A549 (cell line): ENCODE data around the gene MAD1L1. TPM values are rescaled to one million over a fixed set of nuclear protein-coding genes. Genes with fewer than 3 reads are reported as not detected.

ENCODE experiments used
- ATAC-seq, 2 experiments: fragments of 200-7000 bp in 1 of 2; fragments of >200 bp in 1 of 2; cut with Nextera tagmentation in 1 of 2; cut with Tn5 transposase in 1 of 2; 3 replicates each; pipeline versions ENCODE4 v1.8.0 to v1.9.1; 2018 to 2020; ENCODE audit warnings: mild to moderate bottlenecking in 1 of 2, moderate library complexity in 1 of 2
- CTCF ChIA-PET: fragments of 300-600 bp; sonication (Branson Sonifier 250); formaldehyde crosslinking; extraction: SDS; loops from one replicate; lab custom pipeline; 2021; ENCODE audit warnings: antibody characterized with exemption, inconsistent platforms; lab: Yijun Ruan, JAX
- POLR2A ChIA-PET: fragments of 350-600 bp; formaldehyde crosslinking; extraction: SDS; loops from one replicate; lab custom pipeline; 2021; ENCODE audit warnings: antibody characterized with exemption, inconsistent platforms; lab: Yijun Ruan, JAX
- DNase-seq, 2 experiments: peaks; one replicate each; pipeline versions ENCODE4 v3.0.0 to v3.0.0-alpha.2; 2011 to 2016; ENCODE audit warnings: low read depth in 1 of 2, low spot score in 1 of 2
- FAIRE-seq: peaks from 2 replicates; lab custom pipeline; 2011; peaks lifted over from hg19 to GRCh38; lab: Jason Lieb, UNC
- H3K27ac ChIP-seq, 2 experiments: fragments of >200 bp; sonication (Bioruptor Twin); formaldehyde crosslinking; 3 replicates each; pipeline ENCODE4 v1.5.1; 2016 to 2017
- H3K4me1 ChIP-seq: fragments of >200 bp; sonication (Bioruptor Twin); formaldehyde crosslinking; 3 replicates; pipeline ENCODE4 v1.6.1; 2016
- H3K4me2 ChIP-seq: fragments of >200 bp; sonication (Bioruptor Twin); formaldehyde crosslinking; 3 replicates; pipeline ENCODE4 v1.6.1; 2016
- H3K4me3 ChIP-seq: fragments of >200 bp; sonication (Bioruptor Twin); formaldehyde crosslinking; 3 replicates; pipeline ENCODE4 v1.5.1; 2016
- H3K9me3 ChIP-seq: fragments of >200 bp; sonication (Bioruptor Twin); formaldehyde crosslinking; 3 replicates; pipeline ENCODE4 v1.6.1; 2016
- CBX2 ChIP-seq: fragments of 200-600 bp; sonication (generic); IDR thresholded peaks from 2 replicates; pipeline ENCODE4 v1.6.1; 2016; ENCODE audit warnings: low read depth, mild to moderate bottlenecking, borderline replicate concordance
- CEBPB ChIP-seq, 2 experiments: fragments of >200 bp in 1 of 2; sonication (Bioruptor Twin) in 1 of 2; formaldehyde crosslinking in 1 of 2; IDR thresholded peaks; 2 replicates each; pipeline ENCODE4 v1.6.1; 2012 to 2016
- CHD2 ChIP-seq: fragments of 150-350 bp; IDR thresholded peaks from 2 replicates; pipeline ENCODE4 v1.6.1; 2014; ENCODE audit warnings: low read length; ENCODE audit not compliant: partially characterized antibody
- CHD4 ChIP-seq: fragments of 200-600 bp; sonication (generic); IDR thresholded peaks from 2 replicates; pipeline ENCODE4 v1.6.1; 2016; ENCODE audit warnings: antibody characterized with exemption, mild to moderate bottlenecking, borderline replicate concordance
- EHF ChIP-seq: fragments of 250-450 bp; sonication (Bioruptor Pico); IDR thresholded peaks from 2 replicates; pipeline ENCODE4 v1.5.0; 2020; ENCODE audit warnings: mild to moderate bottlenecking
- EHMT2 ChIP-seq: fragments of 200-600 bp; sonication (generic); IDR thresholded peaks from 2 replicates; pipeline ENCODE4 v1.6.1; 2016; ENCODE audit warnings: antibody characterized with exemption, low read depth, mild to moderate bottlenecking, moderate library complexity
- FOXS1 ChIP-seq: fragments of 250-450 bp; sonication (Bioruptor Pico); IDR thresholded peaks from 2 replicates; pipeline ENCODE4 v1.5.0; 2020; ENCODE audit warnings: mild to moderate bottlenecking, moderate library complexity
- GATA3 ChIP-seq: IDR thresholded peaks from 2 replicates; pipeline ENCODE4 v1.6.1; 2012; ENCODE audit warnings: borderline replicate concordance
- HOXB13 ChIP-seq: fragments of 250-450 bp; sonication (Bioruptor Pico); IDR thresholded peaks from 2 replicates; pipeline ENCODE4 v1.5.0; 2020; ENCODE audit warnings: low read depth, mild to moderate bottlenecking, moderate library complexity
- NPAS2 ChIP-seq: fragments of 250-450 bp; sonication (Bioruptor Pico); IDR thresholded peaks from 2 replicates; pipeline ENCODE4 v1.8.0; 2022; ENCODE audit warnings: mild to moderate bottlenecking, moderate library complexity, borderline replicate concordance
- NR3C1 ChIP-seq: fragments of >200 bp; sonication (Bioruptor Twin); formaldehyde crosslinking; IDR thresholded peaks from 3 replicates; pipeline ENCODE4 v1.6.1; 2017
- PHF8 ChIP-seq: fragments of 200-600 bp; sonication (generic); IDR thresholded peaks from 2 replicates; pipeline ENCODE4 v1.6.1; 2016; ENCODE audit warnings: low read depth, mild to moderate bottlenecking, antibody characterized with exemption, moderate library complexity, borderline replicate concordance
- POLR2AphosphoS2 ChIP-seq: conservative IDR thresholded peaks from 2 replicates; pipeline ENCODE4 v1.6.1; 2012; ENCODE audit warnings: low read length, improper control_type of control experiment, inconsistent platforms
- RAD21 ChIP-seq, 2 experiments: fragments of >200 bp in 1 of 2; sonication (Bioruptor Twin) in 1 of 2; formaldehyde crosslinking in 1 of 2; IDR thresholded peaks in 1 of 2; conservative IDR thresholded peaks in 1 of 2; 2 replicates in 1 of 2; 3 replicates in 1 of 2; pipeline ENCODE4 v1.6.1; 2012 to 2018; ENCODE audit warnings: inconsistent platforms in 1 of 2
- RARB ChIP-seq: fragments of 250-450 bp; sonication (Bioruptor Pico); IDR thresholded peaks from 2 replicates; pipeline ENCODE4 v1.8.0; 2021; ENCODE audit warnings: mild to moderate bottlenecking, moderate library complexity
- SREBF2 ChIP-seq: fragments of 450-650 bp; IDR thresholded peaks from 2 replicates; pipeline ENCODE4 v1.6.1; 2014; ENCODE audit warnings: mild to moderate bottlenecking, moderate library complexity
- TFCP2L1 ChIP-seq: fragments of 250-450 bp; sonication (Bioruptor Pico); IDR thresholded peaks from 2 replicates; pipeline ENCODE4 v1.5.0; 2021; ENCODE audit warnings: mild to moderate bottlenecking
- ZFP36 ChIP-seq: fragments of 450-650 bp; IDR thresholded peaks from 2 replicates; pipeline ENCODE4 v1.6.1; 2014; ENCODE audit warnings: borderline replicate concordance; ENCODE audit not compliant: partially characterized antibody
- ZNF302 ChIP-seq: fragments of 250-450 bp; sonication (Bioruptor Pico); IDR thresholded peaks from 2 replicates; pipeline ENCODE4 v1.9.0; 2021; ENCODE audit warnings: inconsistent platforms, mild to moderate bottlenecking, moderate library complexity
- ZSCAN20 ChIP-seq: fragments of 250-450 bp; sonication (Bioruptor Pico); IDR thresholded peaks from 2 replicates; pipeline ENCODE4 v1.8.0; 2022; ENCODE audit warnings: mild to moderate bottlenecking, moderate library complexity
- WGBS: methylation state at CpG from one replicate; pipeline ENCODE4 v1.1.6; 2017; ENCODE audit errors: missing lambda C conversion rate; 5-methylcytosine and 5-hydroxymethylcytosine counted together
- polyA plus RNA-seq, 4 experiments: library from polyadenylated mRNA; depleted of rRNA in 3 of 4; stranded (reverse); fragments of >200 nt; fragmentation: RNase III in 1 of 4; extraction: RNeasy Plus Mini Kit Qiagen cat#74134 plus additional on column Dnase treatment in 1 of 4; gene quantifications; 2 replicates in 3 of 4; 3 replicates in 1 of 4; pipeline ENCODE4 v1.2.3, GENCODE V29; 2011 to 2017
- TF ChIP-seq, protein P1 (sequence below): fragments of >200 bp; sonication (Bioruptor Twin); formaldehyde crosslinking; IDR thresholded peaks from 3 replicates; pipeline ENCODE4 v1.6.1; 2016
- TF ChIP-seq, protein P2 (sequence below): IDR thresholded peaks from 2 replicates; pipeline ENCODE4 v1.6.1; 2012

The MAD1L1 gene
- polyA plus RNA-seq, 2 of the 4 experiments (the other 2 are of a cell fraction): 13.6 to 16.6 TPM

DNA sequence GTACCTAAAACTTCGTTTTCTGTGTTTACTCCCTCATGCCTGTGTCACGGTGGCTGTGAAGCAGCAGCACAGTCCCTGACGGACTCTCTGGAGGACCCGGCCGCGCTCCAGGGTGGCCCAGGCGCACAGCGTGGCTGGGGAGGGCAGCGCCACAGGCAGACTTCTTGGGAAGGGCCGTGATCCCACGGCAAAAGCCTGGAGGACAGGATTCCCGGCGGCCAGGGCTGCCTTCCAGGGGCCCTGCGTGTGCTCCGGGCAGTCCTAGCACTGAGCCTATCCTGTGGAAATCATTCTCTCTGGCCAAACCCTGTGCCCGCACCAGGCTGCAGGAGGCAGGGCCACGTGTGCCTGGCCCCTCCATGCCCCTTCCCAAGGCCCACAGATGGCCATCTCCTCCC is 244.2 kb downstream of the MAD1L1 start:
- H3K4me1 ChIP-seq: no peaks in the 10 kb centered on the region
- peak in 1 of 2 experiments; percentile 26; a peak in 2 of 6 replicates for ATAC-seq

DNA sequence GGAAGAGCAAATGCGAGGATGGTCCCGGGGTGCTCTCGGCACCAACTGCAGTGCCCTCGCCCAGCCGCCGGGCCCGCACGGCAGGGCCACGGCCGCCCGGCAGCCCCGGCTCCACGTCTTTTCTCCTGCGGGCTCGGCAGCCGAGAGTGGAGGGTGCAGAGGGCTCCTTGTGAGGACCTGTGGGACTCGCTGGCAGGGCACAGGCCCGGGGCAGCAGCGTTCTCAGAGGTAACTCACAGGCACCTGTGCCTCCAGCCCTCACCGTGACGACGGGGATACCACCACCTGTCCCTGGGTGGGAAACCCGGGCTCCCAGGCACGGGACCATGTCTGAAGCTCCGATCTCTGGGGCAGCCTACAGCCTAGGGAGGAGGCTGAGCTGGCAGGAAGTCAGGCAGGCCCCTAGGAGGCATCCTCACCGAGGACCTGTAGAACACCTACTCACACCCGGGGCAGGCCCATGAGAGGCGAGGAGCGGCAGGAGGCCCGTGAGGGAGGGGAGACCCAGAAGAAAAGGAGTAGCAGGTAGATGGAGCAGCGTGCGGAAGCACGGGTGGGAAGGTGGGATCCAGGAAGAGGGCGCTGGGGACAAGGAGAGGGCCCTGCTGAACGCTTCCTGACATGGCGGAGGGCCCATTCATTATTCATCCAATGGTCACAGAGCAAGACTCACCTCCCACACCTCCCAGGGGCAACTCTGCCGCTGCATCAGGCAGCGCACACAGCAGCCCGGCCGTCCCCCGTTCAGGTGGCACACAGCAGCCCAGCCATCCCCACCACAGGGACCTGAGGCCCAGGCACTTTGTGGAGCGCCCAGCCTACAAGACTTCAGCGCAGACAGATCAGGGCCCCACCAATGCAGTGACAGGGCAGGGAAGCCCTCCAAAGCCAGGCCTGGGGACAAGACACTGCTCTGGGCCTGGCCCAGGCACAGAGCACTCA is 244.9 kb downstream of the MAD1L1 start:
- no peaks in the 10 kb centered on the region for H3K9me3 ChIP-seq
- no peak overlapping the region for H3K27ac ChIP-seq
- no peak; a peak in 1 of 6 replicates for ATAC-seq
- TF ChIP-seq, protein P1, sequence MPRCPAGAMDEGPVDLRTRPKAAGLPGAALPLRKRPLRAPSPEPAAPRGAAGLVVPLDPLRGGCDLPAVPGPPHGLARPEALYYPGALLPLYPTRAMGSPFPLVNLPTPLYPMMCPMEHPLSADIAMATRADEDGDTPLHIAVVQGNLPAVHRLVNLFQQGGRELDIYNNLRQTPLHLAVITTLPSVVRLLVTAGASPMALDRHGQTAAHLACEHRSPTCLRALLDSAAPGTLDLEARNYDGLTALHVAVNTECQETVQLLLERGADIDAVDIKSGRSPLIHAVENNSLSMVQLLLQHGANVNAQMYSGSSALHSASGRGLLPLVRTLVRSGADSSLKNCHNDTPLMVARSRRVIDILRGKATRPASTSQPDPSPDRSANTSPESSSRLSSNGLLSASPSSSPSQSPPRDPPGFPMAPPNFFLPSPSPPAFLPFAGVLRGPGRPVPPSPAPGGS: no peak
- TF ChIP-seq RAD21 (conservative IDR thresholded peaks at IDR 0.05 in 1 of 2, IDR thresholded peaks at IDR 0.05 in 1 of 2): no peak
- TF ChIP-seq NR3C1: no peak
- no peak for TF ChIP-seq CHD2
- TF ChIP-seq, protein P2, sequence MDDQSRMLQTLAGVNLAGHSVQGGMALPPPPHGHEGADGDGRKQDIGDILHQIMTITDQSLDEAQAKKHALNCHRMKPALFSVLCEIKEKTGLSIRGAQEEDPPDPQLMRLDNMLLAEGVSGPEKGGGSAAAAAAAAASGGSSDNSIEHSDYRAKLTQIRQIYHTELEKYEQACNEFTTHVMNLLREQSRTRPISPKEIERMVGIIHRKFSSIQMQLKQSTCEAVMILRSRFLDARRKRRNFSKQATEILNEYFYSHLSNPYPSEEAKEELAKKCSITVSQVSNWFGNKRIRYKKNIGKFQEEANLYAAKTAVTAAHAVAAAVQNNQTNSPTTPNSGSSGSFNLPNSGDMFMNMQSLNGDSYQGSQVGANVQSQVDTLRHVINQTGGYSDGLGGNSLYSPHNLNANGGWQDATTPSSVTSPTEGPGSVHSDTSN: no peak
- TF ChIP-seq TFCP2L1 (CRISPR knock-in tag): no peak
- TF ChIP-seq ZSCAN20: no peak
- no peak for TF ChIP-seq FOXS1
- TF ChIP-seq HOXB13 (CRISPR knock-in tag): no peak
- no peak for TF ChIP-seq PHF8
- no peak for TF ChIP-seq CBX2
- no peak for TF ChIP-seq GATA3
- TF ChIP-seq NPAS2 (CRISPR knock-in tag): no peak
- TF ChIP-seq RARB: no peak
- no peak for TF ChIP-seq CHD4
- ChIA-PET CTCF (interaction anchor here (1.6 kb wide), 1 partner anchor 9 kb away, joined by 3 read pairs; no protein-coding TSS in a partner anchor), POLR2A (no interaction called here)
- WGBS: 88% methylated on average over 38 of the region's 43 CpGs
- FAIRE-seq: no peak
- no peak overlapping the region for H3K4me2 ChIP-seq
- H3K4me3 ChIP-seq: no peak overlapping the region
- H3K4me1 ChIP-seq: no peaks in the 10 kb centered on the region
- DNase-seq: no peak

More for the DNA sequence above, 244.2 kb downstream of the MAD1L1 start:
- POLR2A ChIA-PET: no interaction called here
- Histone ChIP-seq H3K4me3 (no peak overlapping the region), H3K4me2 (no peak overlapping the region), H3K9me3 (no peaks in the 10 kb centered on the region), H3K27ac (no peak overlapping the region)
- CTCF ChIA-PET: no interaction called here
- TF ChIP-seq, protein P1: no peak
- TF ChIP-seq EHMT2 (no peak), CEBPB (IDR thresholded peaks at IDR 0.05) (no peak), RAD21 (conservative IDR thresholded peaks at IDR 0.05 in 1 of 2, IDR thresholded peaks at IDR 0.05 in 1 of 2) (no peak)
- WGBS: 89% methylated on average over 10 of the region's 17 CpGs
- no peak for DNase-seq
- no peak for FAIRE-seq

DNA sequence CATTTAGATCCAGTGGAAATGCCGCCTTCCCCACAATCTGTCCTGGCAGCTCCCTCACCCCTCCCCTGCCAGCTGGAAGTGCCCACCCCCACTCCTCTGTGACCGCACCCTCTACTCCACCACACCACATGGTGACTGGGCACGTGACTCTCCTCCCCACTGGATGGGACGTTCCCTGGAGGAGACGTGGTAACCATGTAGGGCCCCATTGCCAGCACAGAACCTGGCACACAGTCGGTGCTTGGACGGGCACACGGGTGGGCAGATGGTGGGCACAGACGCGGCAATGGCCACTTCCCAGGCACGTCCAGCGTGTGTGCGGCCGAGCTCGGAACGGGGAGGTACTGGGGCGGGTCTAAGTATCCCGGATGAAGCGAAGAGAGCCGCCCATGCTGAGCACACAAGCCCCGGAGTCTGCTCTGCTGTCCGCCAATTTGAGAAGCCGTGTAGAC is 245.6 kb downstream of the MAD1L1 start:
- TF ChIP-seq RAD21 (conservative IDR thresholded peaks at IDR 0.05 in 1 of 2, IDR thresholded peaks at IDR 0.05 in 1 of 2) (no peak), EHF (CRISPR knock-in tag) (no peak), ZNF302 (CRISPR knock-in tag) (no peak), SREBF2 (no peak), TFCP2L1 (CRISPR knock-in tag) (no peak), POLR2AphosphoS2 (no peak), ZFP36 (no peak)
- TF ChIP-seq, protein P2: no peak
- TF ChIP-seq, all 56 proteins: peak for 0
- DNase-seq (no peak), ATAC-seq (no peak), FAIRE-seq (no peak)
- POLR2A ChIA-PET: no interaction called here
- H3K4me2 ChIP-seq: no peak overlapping the region
- CTCF ChIA-PET: interaction anchor here (1.6 kb wide), 1 partner anchor 10 kb away, joined by 3 read pairs; no protein-coding TSS in a partner anchor
- no peaks in the 10 kb centered on the region for H3K4me1 ChIP-seq
- no peaks in the 10 kb centered on the region for H3K9me3 ChIP-seq
- no peak overlapping the region for H3K4me3 ChIP-seq
- no peak overlapping the region for H3K27ac ChIP-seq
- 95% methylated on average over 23 of the region's 23 CpGs for WGBS
